ENCODE measurements around the gene LMO7. TPM values are rescaled to one million over a fixed set of nuclear protein-coding genes. Genes with fewer than 3 reads are reported as not detected.

Gene LMO7
- total RNA-seq, 1 experiment from 2014 or later = 18.5 TPM

- TF ChIP-seq IRF1 (CRISPR knock-in tag; IDR thresholded peaks at IDR 0.05) (no peak), ATF2 (CRISPR knock-in tag; IDR thresholded peaks at IDR 0.05; ENCODE audit: borderline replicate concordance, low read depth) (no peak)
These were observed 2.8 kb upstream of the LMO7 start (continued) for GRCh38 chr13:75633285-75633684.

GRCh38 chr13:75635101-75635827, 866 bp upstream of the LMO7 start:
- Mint-ChIP-seq H3K36me3 (peaks cover 4% of the 10 kb centered on the region; the same call in 1 of the 2 replicates), H3K27ac (no peak overlapping the region), H3K4me1 (peaks cover 35% of the 10 kb centered on the region), H3K27me3 (ENCODE audit: low read depth) (peaks cover 39% of the 10 kb centered on the region), H3K9me3 (no peaks in the 10 kb centered on the region), H3K4me3 (peak overlapping the region; percentile 53)
- DNase-seq (ENCODE audit: low spot score) (no peak), ATAC-seq (peak; percentile 8; the same call in 1 of the 2 replicates)
- ChIA-PET CTCF (interaction anchor here (1.7 kb wide), 1 partner anchor 153 kb away, joined by 4 read pairs; the partner anchor contains the start of gene TBC1D4), POLR2A (interaction anchor here (1.1 kb wide), 1 partner anchor 153 kb away, joined by 3 read pairs; the partner anchor contains the start of gene TBC1D4)
- TF ChIP-seq ZNF263 (CRISPR knock-in tag; IDR thresholded peaks at IDR 0.05; ENCODE audit: low read depth) = no peak
- TF ChIP-seq FOXP1 (CRISPR knock-in tag; IDR thresholded peaks at IDR 0.05; ENCODE audit: borderline replicate concordance) = peak; percentile 94
- TF ChIP-seq NR3C1 (CRISPR knock-in tag; conservative IDR thresholded peaks at IDR 0.05; ENCODE audit: low read depth) = no peak
- no peak for TF ChIP-seq HMGA2 (CRISPR knock-in tag; IDR thresholded peaks at IDR 0.05)
- no peak for TF ChIP-seq ELF4 (CRISPR knock-in tag; IDR thresholded peaks at IDR 0.05; ENCODE audit: low read depth)
- no peak; the same call in 1 of the 2 replicates for TF ChIP-seq ARID4B (CRISPR knock-in tag; IDR thresholded peaks at IDR 0.05; ENCODE audit: borderline replicate concordance)
- TF ChIP-seq EMX1 (CRISPR knock-in tag; IDR thresholded peaks at IDR 0.05) = no peak
- no peak for TF ChIP-seq MLX (CRISPR knock-in tag; IDR thresholded peaks at IDR 0.05)
- TF ChIP-seq SMAD4 (CRISPR knock-in tag; IDR thresholded peaks at IDR 0.05) = no peak
- no peak for TF ChIP-seq CREM (CRISPR knock-in tag; IDR thresholded peaks at IDR 0.05)
- TF ChIP-seq GABPB1 (CRISPR knock-in tag; IDR thresholded peaks at IDR 0.05) = no peak
- TF ChIP-seq E2F1 (CRISPR knock-in tag; IDR thresholded peaks at IDR 0.05) = 0 out of 2 replicates have a peak, but pooled peaks have one; percentile 25
- TF ChIP-seq ERG (CRISPR knock-in tag; IDR thresholded peaks at IDR 0.05) = no peak
- TF ChIP-seq HMGXB4 (CRISPR knock-in tag; IDR thresholded peaks at IDR 0.05) = no peak
- no peak for TF ChIP-seq ZMAT4 (CRISPR knock-in tag; IDR thresholded peaks at IDR 0.05)
- no peak for TF ChIP-seq CTCF (IDR thresholded peaks at IDR 0.05)
- TF ChIP-seq CBFB (CRISPR knock-in tag; IDR thresholded peaks at IDR 0.05; ENCODE audit: low read depth) = no peak
- TF ChIP-seq RORB (CRISPR knock-in tag; IDR thresholded peaks at IDR 0.05) = no peak

Measured in WTC11 (cell line).